GM12878 (cell line): Measurements from ENCODE around the gene TPK1. TPM values are rescaled to one million over a fixed set of nuclear protein-coding genes. Genes with fewer than 3 reads are reported as not detected.

Experiments used
- ATAC-seq: fragments of 200-7000 bp; cut with Tn5 transposase; 3 replicates; pipeline ENCODE4 v1.9.1; 2020; ENCODE audit warnings: mild to moderate bottlenecking, moderate library complexity
- BruUV-seq: library from RNA; stranded (reverse); fragments of 400-500 nt; replicated peaks from 2 replicates; lab custom pipeline; 2021; lab: Mats Ljungman, UMichigan
- CTCF ChIA-PET: fragments of 300-600 bp; sonication (Branson Sonifier 250); formaldehyde crosslinking; extraction: SDS; loops from one replicate; lab custom pipeline; 2021; ENCODE audit warnings: inconsistent platforms; lab: Yijun Ruan, JAX
- POLR2A ChIA-PET: fragments of 350-600 bp; formaldehyde crosslinking; extraction: SDS; loops from one replicate; lab custom pipeline; 2021; ENCODE audit warnings: inconsistent platforms; lab: Charles Lee
- RAD21 ChIA-PET: fragments of 300-600 bp; sonication (Branson Sonifier 250); formaldehyde crosslinking; loops from one replicate; lab custom pipeline; 2023; ENCODE audit warnings: antibody characterized with exemption; ENCODE audit not compliant: unreplicated experiment; lab: Charles Lee
- SMC1A ChIA-PET: fragments of 300-600 bp; sonication (Branson Sonifier 250); formaldehyde crosslinking; loops from one replicate; lab custom pipeline; 2023; ENCODE audit not compliant: unreplicated experiment, uncharacterized antibody; lab: Charles Lee
- DNase-seq: peaks from one replicate; pipeline ENCODE4 v3.0.0-alpha.2; 2011; ENCODE audit warnings: low read depth, low spot score
- FAIRE-seq: peaks from 3 replicates; lab custom pipeline; 2011; peaks lifted over from hg19 to GRCh38; lab: Jason Lieb, UNC
- H2AFZ ChIP-seq: 2 replicates; pipeline ENCODE4 v1.6.0; 2011; ENCODE audit warnings: low read depth, low read length, control low read depth; ENCODE audit not compliant: control insufficient read depth
- H3K27ac ChIP-seq: 2 replicates; pipeline ENCODE4 v1.5.1; 2011; ENCODE audit warnings: control low read depth; ENCODE audit not compliant: control insufficient read depth, insufficient read depth
- H3K27me3 ChIP-seq, 2 experiments: replicated peaks in 1 of 2; 2 replicates each; pipeline versions ENCODE4 v1.6.0 to v1.6.1; 2011; ENCODE audit warnings: low read length in 1 of 2; ENCODE audit not compliant: control insufficient read depth in 2 of 2, insufficient read depth in 2 of 2
- H3K36me3 ChIP-seq, 2 experiments: 2 replicates each; pipeline ENCODE4 v1.5.1; 2011; ENCODE audit warnings: low read length in 1 of 2; ENCODE audit not compliant: control insufficient read depth in 2 of 2, insufficient read depth in 2 of 2
- H3K4me1 ChIP-seq: 2 replicates; pipeline ENCODE4 v1.6.1; 2011; ENCODE audit warnings: mild to moderate bottlenecking, low read length, moderate library complexity, mixed read lengths; ENCODE audit not compliant: control insufficient read depth, insufficient read depth
- H3K4me2 ChIP-seq: 2 replicates; pipeline ENCODE4 v1.6.0; 2011; ENCODE audit warnings: control low read depth; ENCODE audit not compliant: control insufficient read depth, insufficient read depth
- H3K4me3 ChIP-seq: fragments of 200-600 bp; sonication (generic); 2 replicates; pipeline ENCODE4 v1.5.1; 2016
- H3K79me2 ChIP-seq: 2 replicates; pipeline ENCODE4 v1.6.0; 2011; ENCODE audit warnings: low read length; ENCODE audit not compliant: control insufficient read depth, insufficient read depth
- H3K9ac ChIP-seq: 2 replicates; pipeline ENCODE4 v1.8.0; 2011; ENCODE audit warnings: low read length, control low read depth, mixed read lengths; ENCODE audit not compliant: control insufficient read depth, insufficient read depth
- H3K9me3 ChIP-seq: replicated peaks from 3 replicates; pipeline ENCODE4 v1.5.1; 2011; ENCODE audit warnings: mild to moderate bottlenecking, low read length; ENCODE audit not compliant: control insufficient read depth, insufficient read depth
- H4K20me1 ChIP-seq: 2 replicates; pipeline ENCODE4 v1.6.0; 2011; ENCODE audit not compliant: control insufficient read depth, insufficient read depth
- CHD1 ChIP-seq: IDR thresholded peaks from 2 replicates; pipeline ENCODE4 v1.6.1; 2012; ENCODE audit warnings: low read depth, low read length, improper control_type of control experiment
- HCFC1 ChIP-seq: fragments of 150-350 bp; IDR thresholded peaks from 2 replicates; pipeline ENCODE4 v1.6.1; 2014; ENCODE audit warnings: low read length
- LARP7 ChIP-seq: fragments of 450-650 bp; IDR thresholded peaks from 2 replicates; pipeline ENCODE4 v1.6.1; 2017; ENCODE audit warnings: mild to moderate bottlenecking
- MYC ChIP-seq: IDR thresholded peaks from 2 replicates; pipeline ENCODE4 v1.6.1; 2011; ENCODE audit warnings: mild to moderate bottlenecking, low read length, moderate library complexity, inconsistent platforms; ENCODE audit not compliant: insufficient read depth, insufficient replicate concordance, insufficient read length, severe bottlenecking
- PML ChIP-seq: IDR thresholded peaks from 2 replicates; pipeline ENCODE4 v1.6.1; 2012; ENCODE audit warnings: low read length, inconsistent platforms
- SPI1 ChIP-seq: IDR thresholded peaks from 2 replicates; pipeline ENCODE4 v1.6.1; 2011; ENCODE audit warnings: low read depth, mild to moderate bottlenecking, low read length, moderate library complexity, borderline replicate concordance; ENCODE audit not compliant: insufficient read depth
- SREBF2 ChIP-seq: IDR thresholded peaks from 2 replicates; pipeline ENCODE4 v1.6.1; 2012; ENCODE audit warnings: mild to moderate bottlenecking, low read length
- WGBS: methylation state at CpG from one replicate; pipeline ENCODE4 v1.1.6; 2016; ENCODE audit warnings: low lambda C conversion rate; ENCODE audit not compliant: insufficient replicate concordance, insufficient coverage; ENCODE audit errors: missing lambda C conversion rate; 5-methylcytosine and 5-hydroxymethylcytosine counted together
- in situ Hi-C: fragments of 300-500 bp; cut with MboI; formaldehyde crosslinking; loops from 9 replicates; pipeline ENCODE4 v1.14.3; 2018; ENCODE audit warnings: mixed read lengths
- intact Hi-C: fragments of 100-400 bp; cut with micrococcal nuclease; formaldehyde crosslinking; loops from one replicate; pipeline ENCODE4 v1.14.2; 2022; ENCODE audit not compliant: unreplicated experiment
- polyA plus RNA-seq, 11 experiments: library from polyadenylated mRNA; depleted of rRNA in 4 of 11; unstranded in 6 of 11; stranded (reverse) in 5 of 11; fragments of >200 nt; fragmentation: Nextera tagmentation in 4 of 11; fragmentation: Illumina TruSeq in 1 of 11; extraction: Ambion mirVana in 4 of 11; extraction: Trizol in 1 of 11; gene quantifications; 1 replicate in 1 of 11; 2 replicates in 10 of 11; pipeline versions ENCODE4 v1.2.1 to v1.2.3, GENCODE V29; 2011 to 2016; ENCODE audit warnings: inconsistent platforms in 2 of 11, missing spikeins in 2 of 11, low read depth in 1 of 11
- total RNA-seq, 4 experiments: library from RNA; depleted of rRNA in 3 of 4; stranded (reverse); fragments of >200 nt in 3 of 4; fragmentation: Illumina TruSeq in 1 of 4; extraction: Trizol in 1 of 4; gene quantifications; 2 replicates each; pipeline versions ENCODE4 v1.2.1 to v1.2.3, GENCODE V29; 2013 to 2021
- TF ChIP-seq, protein P1 (sequence below): fragments of 450-650 bp; IDR thresholded peaks from 2 replicates; pipeline ENCODE4 v1.6.1; 2017; ENCODE audit warnings: low read depth, mild to moderate bottlenecking, moderate library complexity

The TPK1 gene
- total and polyA plus RNA-seq, 10 of the 15 experiments (the other 5 are each of a cell fraction or from before 2014, with no cell fraction given) = 7.1 to 19.0 (median 9.3) TPM

DNA sequence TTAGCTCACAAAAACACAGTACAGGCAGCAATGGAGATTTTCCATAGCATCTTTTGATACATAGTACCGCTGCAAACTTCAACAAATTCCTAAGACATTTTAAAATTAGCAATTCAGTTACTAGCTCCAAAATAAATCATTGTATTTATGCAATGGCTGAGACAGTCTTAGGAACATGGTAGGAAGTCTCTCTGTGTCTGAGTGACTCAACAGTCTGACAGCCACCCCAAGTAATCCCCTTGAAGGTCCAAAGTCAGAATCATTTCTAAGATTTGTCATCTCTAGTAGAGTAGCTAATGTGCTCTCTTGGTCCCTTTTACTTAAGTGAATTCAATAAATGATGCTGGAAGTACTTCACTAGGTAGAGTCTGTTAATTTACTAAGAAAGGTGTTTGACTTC, 338.6 kb downstream of the TPK1 start:
- TF ChIP-seq PML (no peak), CHD1 (no peak), HCFC1 (no peak), LARP7 (no peak), SPI1 (no peak), SREBF2 (no peak), MYC (no peak)
- TF ChIP-seq, protein P1, sequence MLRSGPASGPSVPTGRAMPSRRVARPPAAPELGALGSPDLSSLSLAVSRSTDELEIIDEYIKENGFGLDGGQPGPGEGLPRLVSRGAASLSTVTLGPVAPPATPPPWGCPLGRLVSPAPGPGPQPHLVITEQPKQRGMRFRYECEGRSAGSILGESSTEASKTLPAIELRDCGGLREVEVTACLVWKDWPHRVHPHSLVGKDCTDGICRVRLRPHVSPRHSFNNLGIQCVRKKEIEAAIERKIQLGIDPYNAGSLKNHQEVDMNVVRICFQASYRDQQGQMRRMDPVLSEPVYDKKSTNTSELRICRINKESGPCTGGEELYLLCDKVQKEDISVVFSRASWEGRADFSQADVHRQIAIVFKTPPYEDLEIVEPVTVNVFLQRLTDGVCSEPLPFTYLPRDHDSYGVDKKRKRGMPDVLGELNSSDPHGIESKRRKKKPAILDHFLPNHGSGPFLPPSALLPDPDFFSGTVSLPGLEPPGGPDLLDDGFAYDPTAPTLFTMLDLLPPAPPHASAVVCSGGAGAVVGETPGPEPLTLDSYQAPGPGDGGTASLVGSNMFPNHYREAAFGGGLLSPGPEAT = no peak
- CTCF ChIA-PET = no interaction called here
- FAIRE-seq (no peak), DNase-seq (no peak), ATAC-seq (no peak)
- WGBS = 55% methylated on average over 1 of the region's 1 CpG
- Histone ChIP-seq H4K20me1 (no peaks in the 10 kb centered on the region), H3K4me2 (no peak overlapping the region), H2AFZ (no peak overlapping the region), H3K36me3 (no peaks in the 10 kb centered on the region), H3K27ac (no peak overlapping the region), H3K4me3 (no peak overlapping the region), H3K4me1 (no peaks in the 10 kb centered on the region), H3K27me3 (no peaks in the 10 kb centered on the region), H3K79me2 (no peaks in the 10 kb centered on the region), H3K9me3 (no peaks in the 10 kb centered on the region), H3K9ac (no peak overlapping the region)
- RAD21 ChIA-PET = no interaction called here
- POLR2A ChIA-PET = interaction anchor here (0.6 kb wide), 1 partner anchor 12 kb away, joined by 9 read pairs; no protein-coding TSS in a partner anchor
- SMC1A ChIA-PET = interaction anchor here (1.3 to 1.8 kb wide), 3 partner anchors 31 to 340 kb away, joined by 3 read pairs; no protein-coding TSS in a partner anchor
- intact Hi-C loops (no loop called here), in situ Hi-C loops (no loop called here)
- BruUV-seq = no TSS peak
